T-helper 1 cell treated with Interleukin-12 subunit alpha and Interleukin-12 subunit beta and Interleukin-4 antibody, amounts not matched to agents 30 μg/mL and 1 μg/mL, for 36 hours (primary cell): ENCODE results near the gene INSM2.

Experiments
- H3K27ac Mint-ChIP-seq: one replicate; pipeline ENCODE4 v1.8.0; 2021; ENCODE audit warnings: mild to moderate bottlenecking, mixed read lengths
- H3K27me3 Mint-ChIP-seq: one replicate; pipeline ENCODE4 v1.8.0; 2021; ENCODE audit warnings: low read depth, mixed read lengths
- H3K36me3 Mint-ChIP-seq: one replicate; pipeline ENCODE4 v1.8.0; 2021; ENCODE audit warnings: low read depth, mixed read lengths
- H3K4me1 Mint-ChIP-seq: one replicate; pipeline ENCODE4 v1.8.0; 2021; ENCODE audit warnings: low read depth, mixed read lengths
- H3K4me3 Mint-ChIP-seq: one replicate; pipeline ENCODE4 v1.8.0; 2021; ENCODE audit warnings: mild to moderate bottlenecking, moderate library complexity, mixed read lengths
- H3K9me3 Mint-ChIP-seq: one replicate; pipeline ENCODE4 v1.8.0; 2021; ENCODE audit warnings: mixed read lengths

INSM2 gene

DNA sequence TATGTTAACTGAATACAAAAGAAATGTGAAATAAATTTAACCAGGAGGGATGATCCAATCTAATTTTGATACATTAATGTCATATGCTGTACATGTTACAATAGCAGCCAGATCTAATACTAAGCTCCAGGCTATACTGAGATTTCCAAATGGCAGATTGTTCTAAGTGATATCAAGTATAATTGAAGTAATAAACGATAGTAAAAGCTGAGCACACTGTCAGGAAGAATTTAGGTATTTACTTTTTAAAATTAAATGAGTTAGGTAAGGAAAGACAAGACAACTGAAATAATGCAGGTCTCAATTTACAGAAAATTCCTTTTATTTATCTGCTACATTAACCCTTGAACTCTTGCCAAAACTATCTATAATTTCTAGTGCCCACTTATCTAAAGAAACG, 39.9 kb downstream of the INSM2 start:
- Mint-ChIP-seq H3K4me3 (no peak overlapping the region), H3K27me3 (no peaks in the 10 kb centered on the region), H3K4me1 (no peaks in the 10 kb centered on the region), H3K27ac (no peak overlapping the region), H3K9me3 (no peaks in the 10 kb centered on the region), H3K36me3 (peaks cover 3% of the 10 kb centered on the region)

GRCh38 chr14:35576260-35576659, 42.3 kb downstream of the INSM2 start:
- H3K27me3 Mint-ChIP-seq = no peaks in the 10 kb centered on the region
- no peak overlapping the region for H3K27ac Mint-ChIP-seq
- no peaks in the 10 kb centered on the region for H3K4me1 Mint-ChIP-seq
- no peaks in the 10 kb centered on the region for H3K36me3 Mint-ChIP-seq
- H3K9me3 Mint-ChIP-seq = no peaks in the 10 kb centered on the region
- no peak overlapping the region for H3K4me3 Mint-ChIP-seq

DNA sequence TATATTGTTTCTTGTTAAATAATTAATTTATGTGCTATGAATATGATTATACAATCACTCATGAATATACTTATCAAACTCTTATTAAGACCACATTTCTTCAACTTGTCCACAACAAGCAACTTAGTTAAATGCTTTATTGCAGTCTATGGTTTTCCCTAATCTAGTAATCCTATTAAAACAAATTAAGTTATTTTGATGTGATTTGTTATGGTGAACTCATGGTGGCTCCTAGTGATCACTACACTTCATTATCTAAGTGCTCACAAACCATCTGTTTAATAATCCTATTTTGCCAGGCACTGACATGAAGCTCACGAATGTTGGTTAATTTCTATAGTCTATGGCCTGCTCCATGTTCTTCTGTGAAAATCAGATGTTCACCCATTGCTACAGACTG, 42.9 kb downstream of the INSM2 start:
- no peaks in the 10 kb centered on the region for H3K36me3 Mint-ChIP-seq
- no peak overlapping the region for H3K4me3 Mint-ChIP-seq
- H3K27me3 Mint-ChIP-seq = no peaks in the 10 kb centered on the region
- no peak overlapping the region for H3K27ac Mint-ChIP-seq
- no peaks in the 10 kb centered on the region for H3K4me1 Mint-ChIP-seq
- no peaks in the 10 kb centered on the region for H3K9me3 Mint-ChIP-seq

DNA sequence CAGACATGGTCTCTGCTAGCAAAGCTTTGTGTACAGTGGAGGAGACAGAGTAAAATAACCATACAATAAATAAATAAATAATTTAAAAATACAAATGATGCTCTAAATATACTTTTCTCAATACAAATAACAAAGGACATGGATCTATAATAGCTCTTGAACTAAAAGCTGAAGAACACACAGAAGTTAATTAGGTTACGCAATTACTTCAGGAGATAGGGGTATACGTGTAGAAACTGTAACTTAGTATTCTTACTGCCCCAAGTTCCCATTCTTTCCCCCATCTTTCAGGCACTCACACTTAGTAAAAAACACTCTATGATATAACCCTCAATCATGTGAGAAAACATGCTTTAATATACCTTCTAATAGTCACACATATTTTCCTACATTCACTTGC, 44.2 kb downstream of the INSM2 start:
- Mint-ChIP-seq H3K27ac (no peak overlapping the region), H3K36me3 (peaks cover 4% of the 10 kb centered on the region), H3K9me3 (no peaks in the 10 kb centered on the region), H3K4me1 (no peaks in the 10 kb centered on the region), H3K27me3 (no peaks in the 10 kb centered on the region), H3K4me3 (no peak overlapping the region)

DNA sequence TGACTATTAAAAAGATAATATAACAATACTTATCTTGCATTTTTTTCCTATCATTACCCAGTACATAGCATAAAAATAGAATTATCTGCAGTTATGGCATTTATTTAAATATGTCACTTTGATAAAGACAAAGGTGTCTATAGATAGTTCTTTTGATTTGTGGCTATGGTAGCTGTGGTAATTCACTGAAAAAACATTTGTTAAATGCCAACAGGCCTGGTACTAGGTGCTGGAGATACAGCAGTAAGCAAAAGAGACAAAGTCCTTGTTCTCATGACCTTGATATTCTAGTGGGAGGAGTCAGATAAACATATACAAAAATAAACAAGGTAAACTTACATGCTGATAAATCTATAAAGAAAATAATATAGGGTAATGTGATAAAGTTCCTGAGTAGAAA, 44.7 kb downstream of the INSM2 start:
- Mint-ChIP-seq H3K4me3 (no peak overlapping the region), H3K4me1 (no peaks in the 10 kb centered on the region), H3K27me3 (no peaks in the 10 kb centered on the region), H3K27ac (no peak overlapping the region), H3K36me3 (peaks cover 9% of the 10 kb centered on the region), H3K9me3 (no peaks in the 10 kb centered on the region)
